ENCODE data around the gene OSBPL5.

OSBPL5 gene

GRCh38 chr11:3189196-3189843 lies 24.2 kb upstream of the OSBPL5 start:
- Histone ChIP-seq H3K27me3 (ENCODE audit: insufficient read depth, low read length, poor library complexity, severe bottlenecking) (no peaks in the 10 kb centered on the region), H3K9me3 (ENCODE audit: insufficient read depth, low read depth, low read length) (no peaks in the 10 kb centered on the region), H3K4me2 (ENCODE audit: low read depth, low read length, poor library complexity, severe bottlenecking) (no peak overlapping the region), H4K20me1 (ENCODE audit: insufficient read depth, low read length, poor library complexity, severe bottlenecking) (no peaks in the 10 kb centered on the region), H3K9ac (ENCODE audit: low read depth, low read length, poor library complexity, severe bottlenecking) (no peak overlapping the region), H3K4me3 (ENCODE audit: low read length, poor library complexity, severe bottlenecking) (no peak overlapping the region), H3K79me2 (ENCODE audit: insufficient read depth, low read length) (no peaks in the 10 kb centered on the region), H3K36me3 (ENCODE audit: insufficient read depth, low read length) (no peaks in the 10 kb centered on the region), H3K4me1 (ENCODE audit: insufficient read depth, low read length, poor library complexity, severe bottlenecking) (no peaks in the 10 kb centered on the region), H2AFZ (ENCODE audit: low read length) (no peak overlapping the region), H3K9me2 (replicated peaks; ENCODE audit: low read depth, low read length) (no peaks in the 10 kb centered on the region), H3F3A (ENCODE audit: low read depth) (no peaks in the 10 kb centered on the region)
- no peak for TF ChIP-seq EZH2phosphoT487 (IDR thresholded peaks at IDR 0.05; ENCODE audit: borderline replicate concordance)
- no peak for TF ChIP-seq CTCF (conservative IDR thresholded peaks at IDR 0.05; ENCODE audit: low read length)

GRCh38 chr11:3188496-3189195 lies 23.5 kb upstream of the OSBPL5 start:
- Histone ChIP-seq H3K4me2 (ENCODE audit: low read depth, low read length, poor library complexity, severe bottlenecking) (no peak overlapping the region), H3K9me2 (replicated peaks; ENCODE audit: low read depth, low read length) (no peaks in the 10 kb centered on the region), H3K4me3 (ENCODE audit: low read length, poor library complexity, severe bottlenecking) (no peak overlapping the region), H4K20me1 (ENCODE audit: insufficient read depth, low read length, poor library complexity, severe bottlenecking) (no peaks in the 10 kb centered on the region), H3K79me2 (ENCODE audit: insufficient read depth, low read length) (no peaks in the 10 kb centered on the region), H3K4me1 (ENCODE audit: insufficient read depth, low read length, poor library complexity, severe bottlenecking) (no peaks in the 10 kb centered on the region), H3K36me3 (ENCODE audit: insufficient read depth, low read length) (no peaks in the 10 kb centered on the region), H2AFZ (ENCODE audit: low read length) (no peak overlapping the region), H3K9ac (ENCODE audit: low read depth, low read length, poor library complexity, severe bottlenecking) (no peak overlapping the region), H3K9me3 (ENCODE audit: insufficient read depth, low read depth, low read length) (no peaks in the 10 kb centered on the region), H3F3A (ENCODE audit: low read depth) (no peaks in the 10 kb centered on the region), H3K27me3 (ENCODE audit: insufficient read depth, low read length, poor library complexity, severe bottlenecking) (no peaks in the 10 kb centered on the region)
- TF ChIP-seq EZH2phosphoT487 (IDR thresholded peaks at IDR 0.05; ENCODE audit: borderline replicate concordance) (no peak), CTCF (conservative IDR thresholded peaks at IDR 0.05; ENCODE audit: low read length) (no peak)

GRCh38 chr11:3186166-3186953 lies 21.2 kb upstream of the OSBPL5 start:
- no peak overlapping the region for H3K4me3 ChIP-seq (ENCODE audit: low read length, poor library complexity, severe bottlenecking)
- TF ChIP-seq CTCF (conservative IDR thresholded peaks at IDR 0.05; ENCODE audit: low read length) (no peak), EZH2phosphoT487 (IDR thresholded peaks at IDR 0.05; ENCODE audit: borderline replicate concordance) (no peak)
- H3K9me3 ChIP-seq (ENCODE audit: insufficient read depth, low read depth, low read length): no peaks in the 10 kb centered on the region
- no peaks in the 10 kb centered on the region for H3K79me2 ChIP-seq (ENCODE audit: insufficient read depth, low read length)
- H4K20me1 ChIP-seq (ENCODE audit: insufficient read depth, low read length, poor library complexity, severe bottlenecking): no peaks in the 10 kb centered on the region
- H3K4me2 ChIP-seq (ENCODE audit: low read depth, low read length, poor library complexity, severe bottlenecking): no peak overlapping the region
- H3K4me1 ChIP-seq (ENCODE audit: insufficient read depth, low read length, poor library complexity, severe bottlenecking): no peaks in the 10 kb centered on the region
- H3K9me2 ChIP-seq (replicated peaks; ENCODE audit: low read depth, low read length): no peaks in the 10 kb centered on the region
- no peak overlapping the region for H2AFZ ChIP-seq (ENCODE audit: low read length)
- no peaks in the 10 kb centered on the region for H3F3A ChIP-seq (ENCODE audit: low read depth)
- no peaks in the 10 kb centered on the region for H3K27me3 ChIP-seq (ENCODE audit: insufficient read depth, low read length, poor library complexity, severe bottlenecking)
- no peak overlapping the region for H3K9ac ChIP-seq (ENCODE audit: low read depth, low read length, poor library complexity, severe bottlenecking)
- no peaks in the 10 kb centered on the region for H3K36me3 ChIP-seq (ENCODE audit: insufficient read depth, low read length)

Measured in Loucy (cell line).